WTC11 (cell line): ENCODE results near the gene BMPR1B. TPM values are rescaled to one million over a fixed set of nuclear protein-coding genes. Genes with fewer than 3 reads are reported as not detected.

ENCODE experiments used
- ATAC-seq: fragments of 200-7000 bp; cut with Tn5 transposase; 2 replicates; pipeline ENCODE4 v1.10.0; 2021; ENCODE audit warnings: mild to moderate bottlenecking, moderate library complexity
- CTCF ChIA-PET: fragments of 300-600 bp; sonication (Branson Sonifier 250); formaldehyde crosslinking; loops from one replicate; lab custom pipeline; 2021; ENCODE audit warnings: antibody characterized with exemption; lab: Charles Lee
- POLR2A ChIA-PET: fragments of 350-600 bp; sonication (Branson Sonifier 250); formaldehyde crosslinking; loops from one replicate; lab custom pipeline; 2021; ENCODE audit warnings: antibody characterized with exemption; lab: Charles Lee
- DNase-seq: peaks from one replicate; pipeline ENCODE4 v3.0.0; 2021; ENCODE audit warnings: low spot score
- H3K27ac Mint-ChIP-seq: 2 replicates; pipeline ENCODE4 v1.8.0; 2021; ENCODE audit warnings: mixed read lengths
- H3K27me3 Mint-ChIP-seq: 2 replicates; pipeline ENCODE4 v1.8.0; 2021; ENCODE audit warnings: low read depth, mild to moderate bottlenecking, moderate library complexity, mixed read lengths
- H3K36me3 Mint-ChIP-seq: 2 replicates; pipeline ENCODE4 v1.8.0; 2021; ENCODE audit warnings: mixed read lengths
- H3K4me1 Mint-ChIP-seq: 2 replicates; pipeline ENCODE4 v1.8.0; 2022; ENCODE audit warnings: mixed read lengths
- H3K4me3 Mint-ChIP-seq: 2 replicates; pipeline ENCODE4 v1.8.0; 2021; ENCODE audit warnings: mild to moderate bottlenecking, moderate library complexity, mixed read lengths
- H3K9me3 Mint-ChIP-seq: 2 replicates; pipeline ENCODE4 v1.8.0; 2021; ENCODE audit warnings: mixed read lengths
- ATF6 ChIP-seq: sonication (generic); formaldehyde crosslinking; IDR thresholded peaks from 2 replicates; pipeline ENCODE4 v1.8.1; 2023; ENCODE audit warnings: mild to moderate bottlenecking, missing genetic modification reagents
- CREB1 ChIP-seq: sonication (generic); formaldehyde crosslinking; IDR thresholded peaks from 2 replicates; pipeline ENCODE4 v1.8.0; 2023; ENCODE audit warnings: mild to moderate bottlenecking, missing genetic modification reagents
- CREM ChIP-seq: sonication (generic); formaldehyde crosslinking; IDR thresholded peaks from 2 replicates; pipeline ENCODE4 v1.8.1; 2022; ENCODE audit warnings: mild to moderate bottlenecking, missing genetic modification reagents, moderate library complexity
- CTCF ChIP-seq: fragments of 200-600 bp; IDR thresholded peaks from 2 replicates; pipeline ENCODE4 v1.8.0; 2022; ENCODE audit warnings: antibody characterized with exemption
- ESRRA ChIP-seq: sonication (generic); formaldehyde crosslinking; IDR thresholded peaks from 2 replicates; pipeline ENCODE4 v1.8.1; 2022; ENCODE audit warnings: mild to moderate bottlenecking, missing genetic modification reagents, borderline replicate concordance
- FOXK1 ChIP-seq: sonication (generic); formaldehyde crosslinking; IDR thresholded peaks from 2 replicates; pipeline ENCODE4 v1.8.0; 2022; ENCODE audit warnings: mild to moderate bottlenecking, moderate library complexity, missing genetic modification reagents
- KAT7 ChIP-seq: sonication (generic); formaldehyde crosslinking; IDR thresholded peaks from 2 replicates; pipeline ENCODE4 v1.8.1; 2023; ENCODE audit warnings: missing genetic modification reagents, mild to moderate bottlenecking, borderline replicate concordance
- MLX ChIP-seq: sonication (generic); formaldehyde crosslinking; IDR thresholded peaks from 2 replicates; pipeline ENCODE4 v1.8.1; 2023; ENCODE audit warnings: mild to moderate bottlenecking, missing genetic modification reagents, moderate library complexity
- MXD4 ChIP-seq: fragments of 250-450 bp; sonication (Bioruptor Pico); IDR thresholded peaks from 2 replicates; pipeline ENCODE4 v1.8.0; 2021; ENCODE audit warnings: mild to moderate bottlenecking, moderate library complexity, borderline replicate concordance
- NFYB ChIP-seq: sonication (generic); formaldehyde crosslinking; conservative IDR thresholded peaks from 2 replicates; pipeline ENCODE4 v1.8.0; 2022; ENCODE audit warnings: low read depth, missing genetic modification reagents
- PREB ChIP-seq: sonication (generic); formaldehyde crosslinking; IDR thresholded peaks from 2 replicates; pipeline ENCODE4 v1.8.1; 2022; ENCODE audit warnings: mild to moderate bottlenecking, missing genetic modification reagents, moderate library complexity, borderline replicate concordance
- SP1 ChIP-seq: sonication (generic); formaldehyde crosslinking; conservative IDR thresholded peaks from 2 replicates; pipeline ENCODE4 v1.8.1; 2022; ENCODE audit warnings: missing genetic modification reagents
- STAT6 ChIP-seq: sonication (generic); formaldehyde crosslinking; conservative IDR thresholded peaks from 2 replicates; pipeline ENCODE4 v1.8.1; 2023; ENCODE audit warnings: mild to moderate bottlenecking, low read depth, missing genetic modification reagents, moderate library complexity
- TEAD1 ChIP-seq: sonication (generic); formaldehyde crosslinking; IDR thresholded peaks from 2 replicates; pipeline ENCODE4 v1.8.0; 2022; ENCODE audit warnings: mild to moderate bottlenecking, missing genetic modification reagents
- ZBTB21 ChIP-seq: sonication (generic); formaldehyde crosslinking; IDR thresholded peaks from 2 replicates; pipeline ENCODE4 v1.8.1; 2023; ENCODE audit warnings: mild to moderate bottlenecking, missing genetic modification reagents, borderline replicate concordance
- ZBTB43 ChIP-seq: sonication (generic); formaldehyde crosslinking; IDR thresholded peaks from 2 replicates; pipeline ENCODE4 v1.8.1; 2023; ENCODE audit warnings: mild to moderate bottlenecking, missing genetic modification reagents
- ZNF138 ChIP-seq: sonication (generic); formaldehyde crosslinking; conservative IDR thresholded peaks from 2 replicates; pipeline ENCODE4 v1.8.1; 2022; ENCODE audit warnings: mild to moderate bottlenecking, moderate library complexity, missing genetic modification reagents
- ZNF281 ChIP-seq: sonication (generic); formaldehyde crosslinking; IDR thresholded peaks from 2 replicates; pipeline ENCODE4 v1.8.0; 2023; ENCODE audit warnings: mild to moderate bottlenecking, missing genetic modification reagents
- ZNF425 ChIP-seq: fragments of 250-450 bp; sonication (Bioruptor Pico); conservative IDR thresholded peaks from 2 replicates; pipeline ENCODE4 v1.9.0; 2021; ENCODE audit warnings: mild to moderate bottlenecking
- total RNA-seq: library from RNA; stranded (reverse); gene quantifications from 3 replicates; pipeline ENCODE4 v1.2.3, GENCODE V29; 2021

Gene BMPR1B
- total RNA-seq, 1 experiment from 2014 or later, result 0.77 TPM

GRCh38 chr4:95027905-95028618 lies 270.3 kb downstream of the BMPR1B start:
- Mint-ChIP-seq H3K4me3 (no peak overlapping the region), H3K27ac (no peak overlapping the region), H3K4me1 (peaks cover 4% of the 10 kb centered on the region; the same call in 1 of the 2 replicates), H3K9me3 (peaks cover 4% of the 10 kb centered on the region), H3K36me3 (no peaks in the 10 kb centered on the region), H3K27me3 (no peaks in the 10 kb centered on the region)
- DNase-seq, result no peak
- ChIA-PET POLR2A (no interaction called here), CTCF (no interaction called here)
- TF ChIP-seq ZBTB21 (CRISPR knock-in tag), result no peak
- TF ChIP-seq ZNF138 (CRISPR knock-in tag), result no peak
- no peak for TF ChIP-seq CREM (CRISPR knock-in tag)
- no peak for TF ChIP-seq STAT6 (CRISPR knock-in tag)
- no peak for TF ChIP-seq SP1 (CRISPR knock-in tag)
- TF ChIP-seq PREB (CRISPR knock-in tag), result no peak
- no peak for TF ChIP-seq ZNF425 (CRISPR knock-in tag)
- TF ChIP-seq ATF6, result no peak
- no peak for TF ChIP-seq TEAD1 (CRISPR knock-in tag)
- no peak for TF ChIP-seq ZBTB43 (CRISPR knock-in tag)
- no peak for TF ChIP-seq NFYB (CRISPR knock-in tag)
- TF ChIP-seq ESRRA (CRISPR knock-in tag), result no peak
- ATAC-seq, result no peak

GRCh38 chr4:95038791-95039190 lies 281.0 kb downstream of the BMPR1B start:
- POLR2A ChIA-PET, result no interaction called here
- Mint-ChIP-seq H3K27me3 (no peaks in the 10 kb centered on the region; the same call in 1 of the 2 replicates), H3K9me3 (peaks cover 20% of the 10 kb centered on the region), H3K27ac (no peak overlapping the region), H3K36me3 (peaks cover 3% of the 10 kb centered on the region; the same call in 1 of the 2 replicates), H3K4me3 (no peak overlapping the region), H3K4me1 (no peaks in the 10 kb centered on the region)
- CTCF ChIA-PET, result no interaction called here
- DNase-seq (no peak), ATAC-seq (no peak)
- TF ChIP-seq ZNF281 (CRISPR knock-in tag) (no peak), CREB1 (CRISPR knock-in tag) (no peak), MXD4 (no peak), MLX (CRISPR knock-in tag) (no peak), CTCF (no peak), FOXK1 (CRISPR knock-in tag) (no peak), KAT7 (no peak)
